Endodermal cell (in vitro differentiated cells): ENCODE results near the gene ABCB4. TPM values are rescaled to one million over a fixed set of nuclear protein-coding genes. Genes with fewer than 3 reads are reported as not detected.
A peak's percentile ranks its signal among the peaks of the same experiment; 100 is the strongest.

Experiments used
- DNase-seq: peaks from one replicate; pipeline ENCODE4 v3.0.0-alpha.2; 2017
- H3K27ac ChIP-seq: 2 replicates; pipeline ENCODE4 v1.5.1; 2013; ENCODE audit warnings: mild to moderate bottlenecking, low read depth, low read length, moderate library complexity
- H3K27me3 ChIP-seq: 2 replicates; pipeline ENCODE4 v1.6.1; 2013; ENCODE audit warnings: mild to moderate bottlenecking, low read length, moderate library complexity; ENCODE audit not compliant: insufficient read depth, control insufficient read depth, poor library complexity, severe bottlenecking
- H3K36me3 ChIP-seq: 2 replicates; pipeline ENCODE4 v1.7.0; 2013; ENCODE audit warnings: mild to moderate bottlenecking, low read length, moderate library complexity; ENCODE audit not compliant: control insufficient read depth, insufficient read depth
- H3K4me1 ChIP-seq: one replicate; pipeline ENCODE4 v1.7.0; 2013; ENCODE audit warnings: low read length; ENCODE audit not compliant: control insufficient read depth, insufficient read depth
- H3K4me3 ChIP-seq: 2 replicates; pipeline ENCODE4 v1.5.1; 2013; ENCODE audit warnings: mild to moderate bottlenecking, low read length, moderate library complexity
- H3K9ac ChIP-seq: 2 replicates; pipeline ENCODE4 v1.6.1; 2013; ENCODE audit warnings: mild to moderate bottlenecking, low read length, moderate library complexity; ENCODE audit not compliant: poor library complexity, severe bottlenecking; ENCODE audit errors: extremely low read depth
- H3K9me3 ChIP-seq: 2 replicates; pipeline ENCODE4 v1.6.1; 2013; ENCODE audit warnings: mild to moderate bottlenecking, low read length, moderate library complexity; ENCODE audit not compliant: control insufficient read depth
- H3K27ac Mint-ChIP-seq: 2 replicates; pipeline ENCODE4 v1.8.0; 2020; ENCODE audit warnings: mixed read lengths
- H3K27me3 Mint-ChIP-seq: 2 replicates; pipeline ENCODE4 v1.8.0; 2021; ENCODE audit warnings: mild to moderate bottlenecking, mixed read lengths; ENCODE audit not compliant: insufficient read depth
- H3K36me3 Mint-ChIP-seq: 2 replicates; pipeline ENCODE4 v1.8.0; 2020; ENCODE audit warnings: low read depth, mixed read lengths
- H3K4me1 Mint-ChIP-seq: 2 replicates; pipeline ENCODE4 v1.8.0; 2020; ENCODE audit warnings: mixed read lengths
- H3K4me3 Mint-ChIP-seq: 2 replicates; pipeline ENCODE4 v1.8.0; 2020; ENCODE audit warnings: mild to moderate bottlenecking, moderate library complexity, mixed read lengths
- H3K9me3 Mint-ChIP-seq: 2 replicates; pipeline ENCODE4 v1.8.0; 2020; ENCODE audit warnings: mild to moderate bottlenecking, mixed read lengths
- WGBS, 2 experiments: methylation state at CpG; one replicate each; pipeline versions ENCODE4 v1.1.5 to v1.1.7; 2013; ENCODE audit warnings: missing lambda C conversion rate in 2 of 2, mixed read lengths in 1 of 2; ENCODE audit not compliant: insufficient coverage in 1 of 2, insufficient read length in 1 of 2; 5-methylcytosine and 5-hydroxymethylcytosine counted together
- total RNA-seq, 2 donors: library from RNA; stranded (reverse); fragmentation: NEBNext Ultra II Directional in 1 of 2; extraction: Animal tissue kit (Norgen Biotek cat#: 25700) in 1 of 2; gene quantifications; 2 replicates in 1 of 2; 3 replicates in 1 of 2; pipeline ENCODE4 v1.2.1, GENCODE V29; 2021
- TF ChIP-seq, protein P1 (sequence below): fragments of 200-600 bp; sonication (generic); conservative IDR thresholded peaks from 2 replicates; pipeline ENCODE4 v1.5.0; 2021; ENCODE audit warnings: antibody characterized with exemption, mild to moderate bottlenecking

Gene ABCB4
- total RNA-seq, 2 donors from 2014 or later, result 0.60 to 0.77 TPM

GRCh38 chr7:87459941-87460340 lies 15.5 kb downstream of the ABCB4 start:
- Histone ChIP-seq H3K9ac (no peak overlapping the region), H3K36me3 (no peaks in the 10 kb centered on the region), H3K9me3 (no peaks in the 10 kb centered on the region), H3K27ac (no peak overlapping the region), H3K4me1 (no peaks in the 10 kb centered on the region), H3K27me3 (peaks cover 10% of the 10 kb centered on the region), H3K4me3 (no peak overlapping the region)
- Mint-ChIP-seq H3K27ac (no peak overlapping the region), H3K27me3 (peaks cover 10% of the 10 kb centered on the region), H3K4me1 (peaks cover 21% of the 10 kb centered on the region), H3K4me3 (no peak overlapping the region), H3K9me3 (no peaks in the 10 kb centered on the region), H3K36me3 (no peaks in the 10 kb centered on the region)
- no peak for DNase-seq
- WGBS, 2 experiments, result 86 to 90% methylated on average over 1 to 2 of the region's 2 CpGs
- TF ChIP-seq, protein P1, sequence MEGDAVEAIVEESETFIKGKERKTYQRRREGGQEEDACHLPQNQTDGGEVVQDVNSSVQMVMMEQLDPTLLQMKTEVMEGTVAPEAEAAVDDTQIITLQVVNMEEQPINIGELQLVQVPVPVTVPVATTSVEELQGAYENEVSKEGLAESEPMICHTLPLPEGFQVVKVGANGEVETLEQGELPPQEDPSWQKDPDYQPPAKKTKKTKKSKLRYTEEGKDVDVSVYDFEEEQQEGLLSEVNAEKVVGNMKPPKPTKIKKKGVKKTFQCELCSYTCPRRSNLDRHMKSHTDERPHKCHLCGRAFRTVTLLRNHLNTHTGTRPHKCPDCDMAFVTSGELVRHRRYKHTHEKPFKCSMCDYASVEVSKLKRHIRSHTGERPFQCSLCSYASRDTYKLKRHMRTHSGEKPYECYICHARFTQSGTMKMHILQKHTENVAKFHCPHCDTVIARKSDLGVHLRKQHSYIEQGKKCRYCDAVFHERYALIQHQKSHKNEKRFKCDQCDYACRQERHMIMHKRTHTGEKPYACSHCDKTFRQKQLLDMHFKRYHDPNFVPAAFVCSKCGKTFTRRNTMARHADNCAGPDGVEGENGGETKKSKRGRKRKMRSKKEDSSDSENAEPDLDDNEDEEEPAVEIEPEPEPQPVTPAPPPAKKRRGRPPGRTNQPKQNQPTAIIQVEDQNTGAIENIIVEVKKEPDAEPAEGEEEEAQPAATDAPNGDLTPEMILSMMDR, result no peak

GRCh38 chr7:87458148-87458547 lies 17.3 kb downstream of the ABCB4 start:
- H3K27ac ChIP-seq, result no peak overlapping the region
- H3K36me3 ChIP-seq, result no peaks in the 10 kb centered on the region
- no peaks in the 10 kb centered on the region for H3K4me1 ChIP-seq
- WGBS, 2 experiments, result 82 to 93% methylated on average over 3 of the region's 3 CpGs
- Mint-ChIP-seq H3K36me3 (no peaks in the 10 kb centered on the region), H3K4me3 (no peak overlapping the region), H3K4me1 (peaks cover 11% of the 10 kb centered on the region), H3K27ac (no peak overlapping the region), H3K9me3 (no peaks in the 10 kb centered on the region), H3K27me3 (peaks cover under 1% of the 10 kb centered on the region)
- no peak overlapping the region for H3K9ac ChIP-seq
- H3K4me3 ChIP-seq, result no peak overlapping the region
- TF ChIP-seq, protein P1, result no peak
- no peaks in the 10 kb centered on the region for H3K9me3 ChIP-seq
- H3K27me3 ChIP-seq, result peaks cover 4% of the 10 kb centered on the region
- no peak for DNase-seq

DNA sequence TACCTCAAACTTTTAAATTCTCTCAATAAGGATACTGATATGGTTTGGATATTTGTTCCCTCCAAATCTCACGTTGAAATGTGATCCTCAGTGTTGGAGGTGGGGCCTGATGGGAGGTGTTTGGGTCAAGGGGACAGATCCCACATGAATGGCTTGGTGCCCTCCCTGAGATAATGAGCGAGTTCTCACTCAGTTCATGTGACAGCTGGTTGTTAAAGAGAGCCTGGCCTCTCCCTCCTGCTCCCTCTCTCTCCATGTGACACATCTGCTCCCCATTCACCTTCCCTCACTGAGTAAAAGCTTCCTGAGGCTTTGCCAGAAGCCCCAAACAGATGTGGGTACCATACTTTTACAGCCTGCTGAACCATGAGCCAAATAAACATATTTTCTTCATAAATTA lies 19.2 kb downstream of the ABCB4 start:
- no peak overlapping the region for H3K4me3 Mint-ChIP-seq
- Histone ChIP-seq H3K27ac (no peak overlapping the region), H3K36me3 (no peaks in the 10 kb centered on the region), H3K4me3 (no peak overlapping the region), H3K4me1 (no peaks in the 10 kb centered on the region), H3K27me3 (no peaks in the 10 kb centered on the region), H3K9ac (no peak overlapping the region), H3K9me3 (no peaks in the 10 kb centered on the region)
- WGBS, 2 experiments, result 55 to 89% methylated on average over 1 to 2 of the region's 2 CpGs
- peak; percentile 45 for DNase-seq
- TF ChIP-seq, protein P1, result no peak
- no peaks in the 10 kb centered on the region for H3K27me3 Mint-ChIP-seq
- no peaks in the 10 kb centered on the region for H3K9me3 Mint-ChIP-seq
- no peak overlapping the region for H3K27ac Mint-ChIP-seq
- H3K36me3 Mint-ChIP-seq, result no peaks in the 10 kb centered on the region
- H3K4me1 Mint-ChIP-seq, result peaks cover 11% of the 10 kb centered on the region
